ENCODE results near the gene GFPT2.

GRCh38 chr5:180251887-180252286, 101.2 kb downstream of the GFPT2 start:
- TF ChIP-seq, protein P1, sequence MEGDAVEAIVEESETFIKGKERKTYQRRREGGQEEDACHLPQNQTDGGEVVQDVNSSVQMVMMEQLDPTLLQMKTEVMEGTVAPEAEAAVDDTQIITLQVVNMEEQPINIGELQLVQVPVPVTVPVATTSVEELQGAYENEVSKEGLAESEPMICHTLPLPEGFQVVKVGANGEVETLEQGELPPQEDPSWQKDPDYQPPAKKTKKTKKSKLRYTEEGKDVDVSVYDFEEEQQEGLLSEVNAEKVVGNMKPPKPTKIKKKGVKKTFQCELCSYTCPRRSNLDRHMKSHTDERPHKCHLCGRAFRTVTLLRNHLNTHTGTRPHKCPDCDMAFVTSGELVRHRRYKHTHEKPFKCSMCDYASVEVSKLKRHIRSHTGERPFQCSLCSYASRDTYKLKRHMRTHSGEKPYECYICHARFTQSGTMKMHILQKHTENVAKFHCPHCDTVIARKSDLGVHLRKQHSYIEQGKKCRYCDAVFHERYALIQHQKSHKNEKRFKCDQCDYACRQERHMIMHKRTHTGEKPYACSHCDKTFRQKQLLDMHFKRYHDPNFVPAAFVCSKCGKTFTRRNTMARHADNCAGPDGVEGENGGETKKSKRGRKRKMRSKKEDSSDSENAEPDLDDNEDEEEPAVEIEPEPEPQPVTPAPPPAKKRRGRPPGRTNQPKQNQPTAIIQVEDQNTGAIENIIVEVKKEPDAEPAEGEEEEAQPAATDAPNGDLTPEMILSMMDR (conservative IDR thresholded peaks at IDR 0.05; ENCODE audit: low read length) = no peak
- TF ChIP-seq EZH2phosphoT487 (IDR thresholded peaks at IDR 0.05; ENCODE audit: borderline replicate concordance, low read depth, low read length) = no peak
